ENCODE results near the gene SEC24B.

DNA sequence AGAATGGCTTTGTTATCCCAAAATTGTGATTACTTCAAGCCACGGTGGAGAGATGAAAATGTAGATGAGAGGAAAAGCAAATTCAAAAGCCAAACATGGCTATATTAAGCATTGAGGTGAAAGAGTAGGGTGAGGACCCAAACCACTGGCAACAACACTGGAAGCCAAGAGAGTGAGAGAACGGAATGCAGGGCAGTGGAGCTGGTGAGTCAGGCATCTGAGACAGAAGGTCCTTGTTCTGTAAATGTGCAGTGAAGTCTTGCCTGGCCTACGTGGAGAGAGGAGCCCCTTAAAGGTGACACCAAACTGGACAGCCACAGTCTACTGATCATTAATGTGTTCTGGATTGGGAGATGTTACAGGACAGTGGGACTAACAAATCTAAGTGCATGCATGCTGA, 22.8 kb upstream of the SEC24B start:
- TF ChIP-seq POLR2A (IDR thresholded peaks at IDR 0.05) = no peak
- TF ChIP-seq, protein P1, sequence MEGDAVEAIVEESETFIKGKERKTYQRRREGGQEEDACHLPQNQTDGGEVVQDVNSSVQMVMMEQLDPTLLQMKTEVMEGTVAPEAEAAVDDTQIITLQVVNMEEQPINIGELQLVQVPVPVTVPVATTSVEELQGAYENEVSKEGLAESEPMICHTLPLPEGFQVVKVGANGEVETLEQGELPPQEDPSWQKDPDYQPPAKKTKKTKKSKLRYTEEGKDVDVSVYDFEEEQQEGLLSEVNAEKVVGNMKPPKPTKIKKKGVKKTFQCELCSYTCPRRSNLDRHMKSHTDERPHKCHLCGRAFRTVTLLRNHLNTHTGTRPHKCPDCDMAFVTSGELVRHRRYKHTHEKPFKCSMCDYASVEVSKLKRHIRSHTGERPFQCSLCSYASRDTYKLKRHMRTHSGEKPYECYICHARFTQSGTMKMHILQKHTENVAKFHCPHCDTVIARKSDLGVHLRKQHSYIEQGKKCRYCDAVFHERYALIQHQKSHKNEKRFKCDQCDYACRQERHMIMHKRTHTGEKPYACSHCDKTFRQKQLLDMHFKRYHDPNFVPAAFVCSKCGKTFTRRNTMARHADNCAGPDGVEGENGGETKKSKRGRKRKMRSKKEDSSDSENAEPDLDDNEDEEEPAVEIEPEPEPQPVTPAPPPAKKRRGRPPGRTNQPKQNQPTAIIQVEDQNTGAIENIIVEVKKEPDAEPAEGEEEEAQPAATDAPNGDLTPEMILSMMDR (IDR thresholded peaks at IDR 0.05) = no peak

Data from adrenal gland (tissue), 5 donors.